ELF-1 (cell line): ENCODE results near the gene CENPX.

ENCODE experiments used
- DNase-seq: peaks from one replicate; pipeline ENCODE4 v3.0.0-alpha.2; 2016; ENCODE audit warnings: low read depth, low spot score

Gene CENPX

GRCh38 chr17:82023447-82024241 lies 966 bp upstream of the CENPX start:
- peak; percentile 50 for DNase-seq

- peak; percentile 100 for DNase-seq
These were observed 336 bp upstream of the CENPX start, which contains the start of gene LRRC45 for GRCh38 chr17:82022981-82023446. TSS of gene LRRC45 (plus strand) at chr17:82023305. CDS start at chr17:82023644, 339 bp downstream.

- DNase-seq = no peak
These were observed 773 bp downstream of the CENPX start for GRCh38 chr17:82021900-82022309.

GRCh38 chr17:82021107-82021899 lies 1.4 kb downstream of the CENPX start:
- peak; percentile 72 for DNase-seq

GRCh38 chr17:82020572-82021106 lies 2.0 kb downstream of the CENPX start:
- DNase-seq = no peak

- DNase-seq = peak; percentile 82
These were observed 2.7 kb downstream of the CENPX start for GRCh38 chr17:82019690-82020571.

GRCh38 chr17:82018989-82019689 lies 3.5 kb downstream of the CENPX start:
- DNase-seq = no peak

GRCh38 chr17:82018152-82018988 lies 4.3 kb downstream of the CENPX start:
- DNase-seq = no peak

GRCh38 chr17:82017612-82018151 lies 5.0 kb downstream of the CENPX start:
- no peak for DNase-seq

DNA sequence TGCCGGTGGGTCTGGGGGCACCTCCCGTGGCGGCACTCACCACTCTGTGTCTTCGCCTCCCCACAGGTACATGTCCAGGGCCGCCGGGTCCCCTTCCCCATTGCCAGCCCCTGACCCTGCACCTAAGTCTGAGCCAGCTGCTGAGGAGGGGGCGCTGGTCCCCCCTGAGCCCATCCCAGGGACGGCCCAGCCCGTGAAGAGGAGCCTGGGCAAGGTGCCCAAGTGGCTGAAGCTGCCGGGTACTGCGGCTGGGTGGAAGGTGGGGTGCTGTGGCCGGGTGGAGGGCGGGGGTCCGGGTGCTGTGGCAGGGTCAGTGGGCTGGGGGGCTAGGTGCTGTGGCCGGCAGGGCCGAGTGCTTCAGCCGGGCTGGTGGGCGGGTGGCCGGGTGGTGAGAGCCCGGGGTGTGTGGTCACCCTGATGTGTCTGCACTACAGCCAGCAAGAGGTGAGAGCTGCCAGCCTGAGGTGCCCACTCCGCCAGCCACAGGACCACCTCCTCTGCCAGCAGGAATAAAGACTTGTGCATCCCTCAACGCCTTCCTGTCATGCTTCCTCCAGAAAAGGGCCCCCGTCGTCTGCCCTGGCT lies 5.7 kb downstream of the CENPX start:
- DNase-seq = no peak

DNA sequence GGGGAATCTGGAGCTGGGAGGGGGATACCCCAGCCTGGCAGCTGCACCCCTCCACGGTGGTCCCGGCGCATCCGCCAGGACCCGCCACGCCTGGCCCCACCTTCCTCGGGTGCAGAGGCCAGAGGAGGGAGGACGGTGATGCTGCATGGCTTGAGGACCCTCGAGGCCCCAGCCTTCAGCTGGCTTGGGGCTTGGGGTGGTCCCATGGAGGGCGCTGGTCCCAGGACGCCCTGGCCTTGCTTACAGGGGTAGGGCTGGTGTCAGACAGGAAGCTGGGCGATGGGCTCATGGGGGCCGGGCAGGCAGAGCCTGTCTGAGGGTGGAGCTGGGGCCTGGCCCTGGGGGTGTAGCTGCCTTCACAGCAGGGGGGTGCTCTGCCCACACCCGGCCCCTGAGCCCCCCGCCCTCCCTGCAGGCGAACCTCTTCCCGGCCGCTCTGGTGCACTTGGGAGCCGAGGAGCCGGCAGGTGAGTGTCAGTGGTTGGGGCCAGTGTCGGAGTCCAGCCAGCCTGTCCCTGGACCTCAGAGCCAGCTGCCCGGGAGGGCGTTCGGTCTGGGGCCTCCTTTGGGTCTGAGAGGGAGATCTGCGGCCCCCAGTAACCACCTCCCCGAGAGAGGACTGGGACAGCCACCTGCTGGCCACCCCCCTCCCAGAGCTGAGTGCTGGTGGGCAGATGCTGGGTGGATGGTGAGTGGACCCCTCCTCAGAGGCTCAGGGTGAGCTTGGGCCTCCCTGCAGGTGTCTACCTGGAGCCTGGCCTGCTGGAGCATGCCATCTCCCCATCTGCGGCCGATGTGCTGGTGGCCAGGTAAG lies 6.4 kb downstream of the CENPX start:
- no peak for DNase-seq

DNA sequence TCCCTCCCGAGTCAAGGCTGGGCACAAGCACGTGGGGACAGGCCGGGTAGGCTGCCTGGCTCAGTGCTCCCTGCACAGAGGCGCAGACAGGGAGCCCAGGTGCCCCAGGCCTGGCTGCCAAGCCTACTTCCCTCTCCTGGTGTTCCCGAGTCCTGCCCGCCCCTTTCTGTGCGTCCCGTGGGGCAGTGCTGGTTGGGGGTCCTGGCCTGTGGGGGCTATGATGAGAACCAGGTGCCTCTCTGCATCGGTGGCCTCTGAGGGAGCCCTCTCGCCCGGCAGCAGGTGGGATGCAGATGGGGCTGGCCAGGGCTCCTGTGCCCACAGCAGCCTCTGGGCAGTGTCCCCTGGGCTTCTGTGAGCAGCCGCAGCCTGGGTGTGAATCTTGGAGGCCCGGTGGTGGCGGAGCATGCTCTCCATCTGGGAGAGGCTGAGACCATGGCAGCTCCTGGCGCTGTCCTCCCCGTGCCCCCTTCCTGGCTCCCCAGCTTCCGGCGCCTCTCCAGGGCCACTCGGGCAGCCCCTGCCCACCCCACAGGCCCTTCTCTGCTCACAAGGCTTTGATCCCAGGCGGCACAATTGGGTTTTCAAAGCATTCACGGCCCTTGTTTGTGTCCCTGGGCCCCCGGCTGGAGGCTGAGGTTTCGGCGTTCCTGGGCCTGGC lies 7.2 kb downstream of the CENPX start:
- no peak for DNase-seq

DNA sequence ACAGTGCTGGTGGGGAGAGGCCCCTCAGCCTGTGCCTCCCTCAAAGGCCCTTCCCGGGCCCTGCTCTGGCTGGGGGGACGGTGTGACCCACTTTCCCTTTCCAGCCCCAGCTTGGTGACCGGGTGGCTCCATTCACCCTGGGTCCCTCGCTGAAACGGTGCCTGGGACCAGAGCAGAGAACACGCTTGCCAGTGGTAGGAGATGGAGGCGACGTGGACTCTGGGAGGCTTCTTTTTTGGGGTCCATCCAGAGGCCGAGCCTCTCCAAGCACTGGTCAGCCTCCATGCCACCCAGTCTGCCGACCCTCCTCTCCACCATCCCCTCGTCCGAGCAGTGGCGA lies 7.7 kb downstream of the CENPX start:
- DNase-seq = no peak

DNA sequence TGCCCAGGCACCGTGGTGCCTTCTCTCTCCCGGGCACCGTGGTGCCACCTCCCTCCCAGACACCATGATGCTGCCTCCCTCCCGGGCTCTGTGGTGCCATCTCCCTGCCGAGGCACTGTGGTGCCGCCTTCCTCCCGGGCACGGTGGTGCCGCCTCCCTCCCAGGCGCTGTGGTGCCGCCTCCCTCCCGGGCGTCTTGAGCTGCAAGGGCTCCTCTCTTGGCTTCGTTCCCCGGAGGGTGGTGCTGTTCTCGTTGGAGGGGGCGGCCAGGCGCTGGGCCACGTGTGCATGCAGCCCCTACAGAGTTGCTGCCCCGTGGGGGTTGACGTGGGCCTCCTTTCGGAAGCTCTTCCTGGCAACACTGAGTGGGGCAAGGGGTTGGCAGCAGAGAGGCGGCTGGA lies 8.2 kb downstream of the CENPX start:
- DNase-seq = no peak

DNA sequence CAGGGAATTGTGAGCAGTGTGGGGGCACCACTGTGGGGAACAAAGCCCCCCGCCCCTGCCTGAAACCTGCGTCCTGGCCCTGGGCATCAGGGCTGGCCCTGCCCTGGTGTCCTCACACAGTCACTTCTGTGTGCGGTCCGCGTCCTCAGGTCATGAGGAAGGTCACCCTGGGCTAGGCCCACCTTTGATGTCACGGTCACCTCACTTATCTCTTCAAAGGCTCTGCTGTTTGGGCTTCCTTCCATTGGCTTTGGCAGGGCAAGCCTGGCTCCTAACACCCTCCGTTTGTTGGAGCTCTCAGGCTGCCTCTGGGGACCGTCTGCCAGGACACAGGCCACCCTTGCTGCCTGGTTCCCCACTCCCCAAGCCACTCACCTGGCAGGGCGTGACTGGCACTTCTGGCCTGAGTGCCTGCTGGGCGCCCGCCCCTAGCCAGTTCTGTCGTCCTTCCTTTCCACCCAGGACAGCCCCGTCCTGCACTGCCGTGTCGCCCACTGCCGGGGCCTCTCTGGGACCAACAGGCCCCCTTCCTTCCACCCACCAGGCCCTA lies 8.8 kb downstream of the CENPX start:
- no peak for DNase-seq

- DNase-seq = peak; percentile 72
These were observed 9.3 kb downstream of the CENPX start for GRCh38 chr17:82013341-82013740.

DNA sequence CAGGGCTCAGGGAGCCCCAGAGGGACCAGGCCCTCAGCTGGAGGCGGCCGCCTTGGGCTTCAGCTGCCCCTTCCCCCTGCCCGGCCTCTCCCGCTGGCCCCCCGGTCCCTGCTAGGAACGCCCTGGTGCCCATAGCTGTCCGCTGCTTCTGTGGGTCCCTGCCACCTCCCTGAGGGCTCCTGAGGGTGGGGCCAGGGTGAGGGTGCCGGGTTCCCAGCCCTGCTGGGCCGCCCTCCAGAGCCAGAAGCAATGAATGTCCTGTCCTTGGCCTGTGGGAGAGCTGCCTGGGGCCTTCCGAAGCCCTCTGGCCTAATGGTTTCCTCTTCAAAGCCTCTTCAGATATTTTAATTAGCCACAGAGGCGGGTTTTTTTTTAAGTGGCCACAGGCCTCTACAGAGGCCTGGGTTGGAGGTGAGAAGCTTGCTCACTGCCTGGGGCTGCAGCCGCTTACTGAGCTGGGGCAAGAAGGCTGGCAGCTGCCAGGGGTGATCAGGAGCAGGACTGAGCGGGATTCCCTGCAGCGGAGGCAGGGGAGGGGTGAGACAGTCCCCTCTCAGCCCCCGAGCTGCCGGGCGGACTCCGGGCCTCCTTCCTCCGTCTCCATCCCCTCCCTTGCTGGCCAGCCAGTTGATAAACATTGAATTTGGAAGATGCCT lies 9.9 kb downstream of the CENPX start:
- DNase-seq = peak; percentile 94
